ENCODE data around the gene CMTM2. TPM values are rescaled to one million over a fixed set of nuclear protein-coding genes. Genes with fewer than 3 reads are reported as not detected.
"Not testable (repeated sequence)": the region's sequence is repeated elsewhere in the genome, so short reads cannot be mapped to it uniquely, and the experiment has no call there.

Gene CMTM2
- total RNA-seq, 3 donors from 2014 or later = not detected

DNA sequence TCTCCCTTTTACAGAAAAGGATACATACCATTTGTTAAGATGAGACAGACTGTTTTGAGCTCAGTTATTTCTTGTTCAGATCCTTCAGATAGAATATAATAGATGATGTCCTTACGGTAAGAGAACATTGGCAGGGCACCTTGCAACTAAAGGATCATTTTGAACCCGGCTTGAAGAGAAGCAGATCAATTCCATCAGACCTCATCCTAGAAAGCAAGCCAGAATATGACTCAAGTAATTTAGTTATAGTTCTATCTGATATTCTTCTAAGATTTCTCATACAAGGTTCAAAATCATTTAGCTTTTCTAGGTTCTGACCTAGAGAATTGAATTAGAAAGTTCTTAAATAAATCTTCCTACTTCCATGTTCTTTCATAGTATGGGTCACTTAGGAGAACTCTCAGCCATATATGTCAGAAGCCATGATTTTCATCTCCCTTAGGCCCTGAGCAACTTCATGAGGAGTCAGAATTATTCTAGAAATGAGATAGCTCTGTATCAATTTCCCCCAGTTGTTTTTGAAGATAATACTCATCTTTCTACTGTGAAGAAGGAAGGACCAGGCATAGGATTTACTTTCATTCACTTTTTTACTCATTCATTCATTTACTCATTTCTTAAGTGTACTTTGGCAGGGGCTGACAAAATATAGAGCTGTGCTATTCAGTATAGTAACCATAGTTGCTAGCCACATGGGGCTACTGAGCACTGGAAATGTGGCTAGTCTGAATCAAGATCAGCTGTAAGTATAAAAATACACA is 15.5 kb upstream of the CMTM2 start:
- Mint-ChIP-seq H3K4me3 (no peak overlapping the region), H3K9me3 (no peaks in the 10 kb centered on the region), H3K4me1 (ENCODE audit: low read depth) (peaks cover 59% of the 10 kb centered on the region), H3K36me3 (ENCODE audit: insufficient read depth) (peaks cover 29% of the 10 kb centered on the region), H3K27me3 (ENCODE audit: low read depth) (no peaks in the 10 kb centered on the region)
- peak; percentile 91 to 92 for ATAC-seq
- no peak for DNase-seq

DNA sequence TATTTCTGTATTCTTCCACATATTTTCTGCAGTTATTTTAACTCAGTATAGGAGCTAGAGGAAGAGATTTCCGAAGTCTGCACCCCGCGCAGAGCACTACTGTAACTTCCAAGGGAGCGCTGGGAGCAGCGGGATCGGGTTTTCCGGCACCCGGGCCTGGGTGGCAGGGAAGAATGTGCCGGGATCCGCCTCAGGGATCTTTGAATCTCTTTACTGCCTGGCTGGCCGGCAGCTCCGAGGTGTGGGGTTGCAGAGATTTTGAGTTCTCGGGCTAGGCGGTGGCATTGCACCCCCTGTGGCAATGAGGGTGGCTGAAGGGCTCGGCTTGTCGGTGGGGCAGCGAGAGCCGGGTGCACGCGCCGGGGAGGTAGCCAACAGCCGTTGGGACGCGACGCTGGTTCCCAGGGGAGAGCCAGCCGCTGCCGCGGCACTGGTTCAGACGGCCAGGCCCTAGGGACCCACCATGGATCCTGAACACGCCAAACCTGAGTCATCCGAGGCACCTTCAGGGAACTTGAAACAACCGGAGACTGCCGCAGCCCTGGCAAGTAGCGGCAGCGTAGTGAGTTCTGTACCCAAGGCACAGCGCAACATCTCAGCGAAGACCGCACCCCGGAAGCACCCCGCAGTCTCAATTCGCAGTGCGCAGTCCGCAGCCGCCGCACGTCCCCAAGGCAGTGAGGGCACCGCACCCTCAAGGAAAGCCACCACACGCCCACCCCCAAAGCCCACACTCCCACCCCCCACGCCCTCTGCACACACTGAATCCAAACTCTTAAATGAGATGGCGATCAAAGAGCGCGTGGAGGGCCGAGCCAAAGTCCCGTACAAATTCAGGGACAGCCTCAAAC is 13.0 kb upstream of the CMTM2 start, which contains the start of gene CMTM1:
CMTM1 (plus strand) TSS at position 389 of the 851 bp plus-strand sequence; CDS start at position 464, 75 bp downstream.
- peaks cover 38% of the 10 kb centered on the region for H3K4me1 Mint-ChIP-seq (ENCODE audit: low read depth)
- no peak for ATAC-seq
- no peak within 1 kb of the TSS for H3K4me3 Mint-ChIP-seq
- no peak for DNase-seq
- peaks cover 23% of the 10 kb centered on the region for H3K36me3 Mint-ChIP-seq (ENCODE audit: insufficient read depth)
- no peaks in the 10 kb centered on the region for H3K27me3 Mint-ChIP-seq (ENCODE audit: low read depth)
- H3K9me3 Mint-ChIP-seq = no peaks in the 10 kb centered on the region

- not testable (repeated sequence) for H3K9me3 Mint-ChIP-seq; H3K27me3 Mint-ChIP-seq (ENCODE audit: low read depth); DNase-seq; ATAC-seq; H3K4me3 Mint-ChIP-seq
- Mint-ChIP-seq H3K4me1 (ENCODE audit: low read depth) (peaks cover 29% of the 10 kb centered on the region), H3K36me3 (ENCODE audit: insufficient read depth) (peaks cover 19% of the 10 kb centered on the region)
These were observed 12.0 kb upstream of the CMTM2 start for GRCh38 chr16:66567270-66567669.

- H3K4me3 Mint-ChIP-seq = no peak overlapping the region
- H3K4me1 Mint-ChIP-seq (ENCODE audit: low read depth) = peaks cover 20% of the 10 kb centered on the region
- peaks cover 19% of the 10 kb centered on the region for H3K36me3 Mint-ChIP-seq (ENCODE audit: insufficient read depth)
- H3K9me3 Mint-ChIP-seq = no peaks in the 10 kb centered on the region
- DNase-seq = no peak
- ATAC-seq = no peak
- H3K27me3 Mint-ChIP-seq (ENCODE audit: low read depth) = no peaks in the 10 kb centered on the region
These were observed 10.9 kb upstream of the CMTM2 start for GRCh38 chr16:66568355-66568754.

- Mint-ChIP-seq H3K9me3 (no peaks in the 10 kb centered on the region), H3K27me3 (ENCODE audit: low read depth) (no peaks in the 10 kb centered on the region), H3K4me3 (no peak overlapping the region), H3K4me1 (ENCODE audit: low read depth) (peaks cover 13% of the 10 kb centered on the region), H3K36me3 (ENCODE audit: insufficient read depth) (peaks cover 19% of the 10 kb centered on the region)
- ATAC-seq (no peak), DNase-seq (no peak)
These were observed 10.1 kb upstream of the CMTM2 start for GRCh38 chr16:66569131-66569530.

- Mint-ChIP-seq H3K36me3 (ENCODE audit: insufficient read depth) (peaks cover 16% of the 10 kb centered on the region), H3K4me1 (ENCODE audit: low read depth) (peaks cover 10% of the 10 kb centered on the region), H3K9me3 (no peaks in the 10 kb centered on the region), H3K27me3 (ENCODE audit: low read depth) (no peaks in the 10 kb centered on the region), H3K4me3 (no peak overlapping the region)
- no peak for ATAC-seq
- no peak for DNase-seq
These were observed 9.3 kb upstream of the CMTM2 start for GRCh38 chr16:66569827-66570405.

DNA sequence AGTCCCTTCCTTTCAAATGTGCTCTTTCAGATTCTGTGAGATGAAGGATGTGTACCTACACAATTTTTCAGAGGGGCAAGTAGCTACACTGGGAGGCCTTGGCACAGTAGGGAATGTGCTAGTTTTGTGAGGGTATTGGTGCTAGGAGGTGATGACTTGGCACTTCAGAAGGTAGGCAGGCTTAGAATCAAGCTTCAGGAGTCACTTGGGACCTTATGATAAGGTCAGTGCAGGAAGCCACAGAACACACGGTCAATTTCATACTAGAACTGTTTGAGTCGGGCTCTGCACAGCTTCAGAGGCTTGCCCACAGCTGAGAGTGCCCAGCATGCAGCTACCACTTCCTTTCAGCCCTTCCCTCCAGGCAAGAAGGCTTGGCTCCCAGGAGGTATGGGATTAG is 6.9 kb upstream of the CMTM2 start:
- Mint-ChIP-seq H3K9me3 (no peaks in the 10 kb centered on the region), H3K36me3 (ENCODE audit: insufficient read depth) (peaks cover 4% of the 10 kb centered on the region), H3K4me3 (no peak overlapping the region), H3K27me3 (ENCODE audit: low read depth) (peaks cover under 1% of the 10 kb centered on the region), H3K4me1 (ENCODE audit: low read depth) (peaks cover 9% of the 10 kb centered on the region)
- DNase-seq = no peak
- no peak for ATAC-seq

DNA sequence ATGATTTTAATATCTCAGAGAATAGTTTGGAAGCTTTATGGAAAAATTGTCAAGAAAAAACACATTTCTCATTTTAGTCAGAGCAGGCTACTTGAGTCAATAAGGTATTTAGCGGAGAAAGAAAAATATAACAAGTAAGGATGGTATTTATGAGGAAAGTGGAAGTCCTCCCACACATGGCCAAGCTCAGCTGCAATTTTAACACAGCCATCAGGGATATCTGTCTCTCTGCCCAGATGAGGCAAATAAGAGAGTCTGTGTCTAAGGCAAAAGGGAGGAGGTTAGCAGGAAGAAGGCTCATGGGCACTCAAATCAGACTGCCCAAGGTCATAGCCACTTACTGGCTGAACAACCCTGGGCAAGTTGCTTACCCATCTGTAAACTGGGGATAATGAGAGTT is 5.2 kb upstream of the CMTM2 start:
- DNase-seq = no peak

DNA sequence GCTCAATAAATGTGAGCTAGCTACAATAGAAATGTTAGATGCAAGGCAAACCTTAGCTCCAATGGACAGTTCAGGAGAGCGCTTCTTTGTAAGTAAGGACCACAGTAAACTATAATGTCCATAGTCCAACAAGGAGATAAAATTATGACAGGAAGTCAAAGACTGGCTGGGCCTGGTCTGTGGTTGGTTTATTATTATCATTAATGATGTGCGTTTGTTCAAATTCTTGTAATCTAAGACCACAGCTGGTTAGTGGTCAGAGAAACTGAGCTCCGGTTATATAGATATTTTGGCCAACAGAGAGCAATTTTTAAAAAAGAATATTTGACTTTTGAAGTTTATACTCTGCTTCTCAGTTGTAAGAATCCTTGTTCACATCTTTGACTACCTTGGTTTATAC is 4.7 kb upstream of the CMTM2 start:
- Mint-ChIP-seq H3K36me3 (ENCODE audit: insufficient read depth) (no peaks in the 10 kb centered on the region), H3K4me3 (no peak overlapping the region), H3K27me3 (ENCODE audit: low read depth) (peaks cover 19% of the 10 kb centered on the region), H3K4me1 (ENCODE audit: low read depth) (peaks cover 5% of the 10 kb centered on the region), H3K9me3 (no peaks in the 10 kb centered on the region)
- DNase-seq (no peak), ATAC-seq (no peak)

More for the DNA sequence above, 5.2 kb upstream of the CMTM2 start:
- Mint-ChIP-seq H3K9me3 (no peaks in the 10 kb centered on the region), H3K4me3 (no peak overlapping the region), H3K4me1 (ENCODE audit: low read depth) (peaks cover 7% of the 10 kb centered on the region), H3K36me3 (ENCODE audit: insufficient read depth) (no peaks in the 10 kb centered on the region), H3K27me3 (ENCODE audit: low read depth) (peaks cover 16% of the 10 kb centered on the region)
- no peak for ATAC-seq

GRCh38 chr16:66575060-66575459 is 4.2 kb upstream of the CMTM2 start:
- peaks cover 25% of the 10 kb centered on the region for H3K27me3 Mint-ChIP-seq (ENCODE audit: low read depth)
- no peaks in the 10 kb centered on the region for H3K36me3 Mint-ChIP-seq (ENCODE audit: insufficient read depth)

GRCh38 chr16:66576296-66576695 is 3.0 kb upstream of the CMTM2 start:
- no peak overlapping the region for H3K4me3 Mint-ChIP-seq
- no peaks in the 10 kb centered on the region for H3K36me3 Mint-ChIP-seq (ENCODE audit: insufficient read depth)
- ATAC-seq = no peak
- H3K9me3 Mint-ChIP-seq = no peaks in the 10 kb centered on the region
- DNase-seq = no peak
- H3K4me1 Mint-ChIP-seq (ENCODE audit: low read depth) = peaks cover 8% of the 10 kb centered on the region
- H3K27me3 Mint-ChIP-seq (ENCODE audit: low read depth) = peaks cover 33% of the 10 kb centered on the region

More at GRCh38 chr16:66575060-66575459, 4.2 kb upstream of the CMTM2 start:
- Mint-ChIP-seq H3K4me3 (no peak overlapping the region), H3K9me3 (no peaks in the 10 kb centered on the region), H3K4me1 (ENCODE audit: low read depth) (peaks cover 8% of the 10 kb centered on the region)
- no peak for ATAC-seq
- DNase-seq = no peak

- Mint-ChIP-seq H3K36me3 (ENCODE audit: insufficient read depth) (no peaks in the 10 kb centered on the region), H3K27me3 (ENCODE audit: low read depth) (peaks cover 33% of the 10 kb centered on the region), H3K4me3 (no peak overlapping the region), H3K9me3 (no peaks in the 10 kb centered on the region), H3K4me1 (ENCODE audit: low read depth) (peaks cover 7% of the 10 kb centered on the region)
- ATAC-seq (no peak), DNase-seq (no peak)
These were observed 1.4 kb downstream of the CMTM2 start for GRCh38 chr16:66580605-66581209.

DNA sequence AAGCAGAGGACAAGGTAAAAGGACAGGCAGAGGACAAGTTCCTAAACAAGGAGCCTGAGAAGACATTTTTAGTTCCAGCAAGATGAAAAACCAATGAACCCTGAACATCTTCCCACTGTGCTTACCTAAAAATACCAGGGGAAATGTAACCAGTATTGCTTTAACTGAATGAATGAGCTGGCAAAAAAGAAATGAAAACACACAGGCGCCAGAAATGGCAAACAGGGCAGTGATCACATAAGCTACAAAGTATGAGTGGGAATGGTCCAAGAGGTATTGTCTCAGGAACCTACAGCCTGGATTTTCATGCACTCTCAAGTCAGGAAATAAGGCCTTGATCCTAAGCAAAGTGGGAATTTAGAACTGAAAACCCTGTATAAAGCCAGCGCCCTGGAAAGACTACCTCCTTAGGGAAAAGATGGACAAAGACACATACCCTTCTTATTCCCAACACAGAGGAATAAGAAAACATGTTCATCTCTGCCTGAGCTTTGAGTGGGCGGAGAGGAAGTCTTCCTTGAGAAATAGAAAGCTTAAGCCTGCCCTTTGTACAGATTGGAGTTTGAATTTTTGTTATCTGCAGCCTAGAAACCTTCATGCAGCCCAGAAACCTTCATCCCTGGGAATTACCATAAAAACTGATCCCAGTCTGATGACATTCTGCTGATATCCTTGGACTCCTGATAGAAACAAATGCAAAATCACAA is 2.1 kb downstream of the CMTM2 start:
- no peak overlapping the region for H3K4me3 Mint-ChIP-seq
- peaks cover 33% of the 10 kb centered on the region for H3K27me3 Mint-ChIP-seq (ENCODE audit: low read depth)
- no peaks in the 10 kb centered on the region for H3K9me3 Mint-ChIP-seq
- no peak for DNase-seq
- peaks cover 7% of the 10 kb centered on the region for H3K4me1 Mint-ChIP-seq (ENCODE audit: low read depth)
- no peak for ATAC-seq
- no peaks in the 10 kb centered on the region for H3K36me3 Mint-ChIP-seq (ENCODE audit: insufficient read depth)

Data from activated T-cell treated with anti-CD3 and anti-CD28 coated beads, Interleukin-2, amount 50 U/mL, for 4 hours (primary cell).